GM12878 (cell line): ENCODE measurements around the gene ZNF484. TPM values are rescaled to one million over a fixed set of nuclear protein-coding genes. Genes with fewer than 3 reads are reported as not detected.

ENCODE experiments used
- ATAC-seq: fragments of 200-7000 bp; cut with Tn5 transposase; 3 replicates; pipeline ENCODE4 v1.9.1; 2020; ENCODE audit warnings: mild to moderate bottlenecking, moderate library complexity
- BruUV-seq: library from RNA; stranded (reverse); fragments of 400-500 nt; replicated peaks from 2 replicates; lab custom pipeline; 2021; lab: Mats Ljungman, UMichigan
- CTCF ChIA-PET: fragments of 300-600 bp; sonication (Branson Sonifier 250); formaldehyde crosslinking; extraction: SDS; loops from one replicate; lab custom pipeline; 2021; ENCODE audit warnings: inconsistent platforms; lab: Yijun Ruan, JAX
- POLR2A ChIA-PET: fragments of 350-600 bp; formaldehyde crosslinking; extraction: SDS; loops from one replicate; lab custom pipeline; 2021; ENCODE audit warnings: inconsistent platforms; lab: Charles Lee
- RAD21 ChIA-PET: fragments of 300-600 bp; sonication (Branson Sonifier 250); formaldehyde crosslinking; loops from one replicate; lab custom pipeline; 2023; ENCODE audit warnings: antibody characterized with exemption; ENCODE audit not compliant: unreplicated experiment; lab: Charles Lee
- SMC1A ChIA-PET: fragments of 300-600 bp; sonication (Branson Sonifier 250); formaldehyde crosslinking; loops from one replicate; lab custom pipeline; 2023; ENCODE audit not compliant: unreplicated experiment, uncharacterized antibody; lab: Charles Lee
- DNase-seq: peaks from one replicate; pipeline ENCODE4 v3.0.0-alpha.2; 2011; ENCODE audit warnings: low read depth, low spot score
- FAIRE-seq: peaks from 3 replicates; lab custom pipeline; 2011; peaks lifted over from hg19 to GRCh38; lab: Jason Lieb, UNC
- H2AFZ ChIP-seq: 2 replicates; pipeline ENCODE4 v1.6.0; 2011; ENCODE audit warnings: low read depth, low read length, control low read depth; ENCODE audit not compliant: control insufficient read depth
- H3K27ac ChIP-seq: 2 replicates; pipeline ENCODE4 v1.5.1; 2011; ENCODE audit warnings: control low read depth; ENCODE audit not compliant: control insufficient read depth, insufficient read depth
- H3K27me3 ChIP-seq, 2 experiments: replicated peaks in 1 of 2; 2 replicates each; pipeline versions ENCODE4 v1.6.0 to v1.6.1; 2011; ENCODE audit warnings: low read length in 1 of 2; ENCODE audit not compliant: control insufficient read depth in 2 of 2, insufficient read depth in 2 of 2
- H3K36me3 ChIP-seq, 2 experiments: 2 replicates each; pipeline ENCODE4 v1.5.1; 2011; ENCODE audit warnings: low read length in 1 of 2; ENCODE audit not compliant: control insufficient read depth in 2 of 2, insufficient read depth in 2 of 2
- H3K4me1 ChIP-seq: 2 replicates; pipeline ENCODE4 v1.6.1; 2011; ENCODE audit warnings: mild to moderate bottlenecking, low read length, moderate library complexity, mixed read lengths; ENCODE audit not compliant: control insufficient read depth, insufficient read depth
- H3K4me2 ChIP-seq: 2 replicates; pipeline ENCODE4 v1.6.0; 2011; ENCODE audit warnings: control low read depth; ENCODE audit not compliant: control insufficient read depth, insufficient read depth
- H3K4me3 ChIP-seq: fragments of 200-600 bp; sonication (generic); 2 replicates; pipeline ENCODE4 v1.5.1; 2016
- H3K79me2 ChIP-seq: 2 replicates; pipeline ENCODE4 v1.6.0; 2011; ENCODE audit warnings: low read length; ENCODE audit not compliant: control insufficient read depth, insufficient read depth
- H3K9ac ChIP-seq: 2 replicates; pipeline ENCODE4 v1.8.0; 2011; ENCODE audit warnings: low read length, control low read depth, mixed read lengths; ENCODE audit not compliant: control insufficient read depth, insufficient read depth
- H3K9me3 ChIP-seq: replicated peaks from 3 replicates; pipeline ENCODE4 v1.5.1; 2011; ENCODE audit warnings: mild to moderate bottlenecking, low read length; ENCODE audit not compliant: control insufficient read depth, insufficient read depth
- H4K20me1 ChIP-seq: 2 replicates; pipeline ENCODE4 v1.6.0; 2011; ENCODE audit not compliant: control insufficient read depth, insufficient read depth
- ASH2L ChIP-seq: fragments of 300-600, 200-600 bp; sonication (generic); IDR thresholded peaks from 2 replicates; pipeline ENCODE4 v1.6.1; 2017; ENCODE audit warnings: low read depth, mild to moderate bottlenecking, borderline replicate concordance
- ATF7 ChIP-seq: fragments of 450-650 bp; IDR thresholded peaks from 2 replicates; pipeline ENCODE4 v1.6.1; 2016; ENCODE audit warnings: low read depth, mild to moderate bottlenecking
- BRCA1 ChIP-seq: IDR thresholded peaks from 2 replicates; pipeline ENCODE4 v1.6.1; 2011; ENCODE audit warnings: low read depth, low read length, improper control_type of control experiment
- CHD1 ChIP-seq: IDR thresholded peaks from 2 replicates; pipeline ENCODE4 v1.6.1; 2012; ENCODE audit warnings: low read depth, low read length, improper control_type of control experiment
- CREM ChIP-seq: IDR thresholded peaks from 2 replicates; pipeline ENCODE4 v1.6.1; 2014; ENCODE audit warnings: antibody characterized with exemption, low read depth
- FOXK2 ChIP-seq: fragments of 450-650 bp; IDR thresholded peaks from 2 replicates; pipeline ENCODE4 v1.6.1; 2017; ENCODE audit warnings: mild to moderate bottlenecking, moderate library complexity
- HDGF ChIP-seq: fragments of 450-650 bp; IDR thresholded peaks from 2 replicates; pipeline ENCODE4 v1.6.1; 2016; ENCODE audit warnings: antibody characterized with exemption
- IRF3 ChIP-seq: fragments of 450-650 bp; IDR thresholded peaks from 2 replicates; pipeline ENCODE4 v1.6.1; 2014; ENCODE audit warnings: mild to moderate bottlenecking
- MLLT1 ChIP-seq: fragments of 450-650 bp; IDR thresholded peaks from 2 replicates; pipeline ENCODE4 v1.6.1; 2016; ENCODE audit warnings: mild to moderate bottlenecking
- NFIC ChIP-seq: IDR thresholded peaks from 2 replicates; pipeline ENCODE4 v1.6.1; 2012; ENCODE audit warnings: low read depth, mild to moderate bottlenecking, inconsistent platforms, low read length, moderate library complexity
- POU2F2 ChIP-seq: IDR thresholded peaks from 3 replicates; pipeline ENCODE4 v1.6.1; 2011; ENCODE audit warnings: low read depth, mild to moderate bottlenecking, low read length, borderline replicate concordance
- PRDM15 ChIP-seq: fragments of 450-650 bp; formaldehyde crosslinking; IDR thresholded peaks from 2 replicates; pipeline ENCODE4 v1.4.0; 2020; ENCODE audit warnings: mild to moderate bottlenecking, moderate library complexity
- RAD51 ChIP-seq: fragments of 450-650 bp; IDR thresholded peaks from 2 replicates; pipeline ENCODE4 v1.6.1; 2016; ENCODE audit warnings: moderate library complexity, mild to moderate bottlenecking, inconsistent platforms
- RB1 ChIP-seq: fragments of 450-650 bp; formaldehyde crosslinking; IDR thresholded peaks from 2 replicates; pipeline ENCODE4 v1.6.1; 2017; ENCODE audit warnings: mild to moderate bottlenecking, borderline replicate concordance
- RBBP5 ChIP-seq: fragments of 200-600 bp; sonication (generic); conservative IDR thresholded peaks from 2 replicates; pipeline ENCODE4 v1.6.1; 2016
- RCOR1 ChIP-seq: conservative IDR thresholded peaks from 2 replicates; pipeline ENCODE4 v1.6.1; 2012; ENCODE audit warnings: low read depth, low read length, improper control_type of control experiment
- TCF12 ChIP-seq: IDR thresholded peaks from 2 replicates; pipeline ENCODE4 v1.6.1; 2011; ENCODE audit warnings: low read depth, mild to moderate bottlenecking, low read length
- TCF3 ChIP-seq: IDR thresholded peaks from 2 replicates; pipeline ENCODE4 v1.6.1; 2012; ENCODE audit warnings: low read depth, mild to moderate bottlenecking, low read length, borderline replicate concordance; ENCODE audit not compliant: insufficient read depth
- YY1 ChIP-seq: IDR thresholded peaks from 2 replicates; pipeline ENCODE4 v1.6.1; 2011; ENCODE audit warnings: low read depth, mild to moderate bottlenecking, low read length
- ZNF274 ChIP-seq: IDR thresholded peaks from one replicate; pipeline ENCODE4 v1.8.0; 2011; ENCODE audit not compliant: insufficient read length, insufficient read depth
- in situ Hi-C: fragments of 300-500 bp; cut with MboI; formaldehyde crosslinking; loops from 9 replicates; pipeline ENCODE4 v1.14.3; 2018; ENCODE audit warnings: mixed read lengths
- intact Hi-C: fragments of 100-400 bp; cut with micrococcal nuclease; formaldehyde crosslinking; loops from one replicate; pipeline ENCODE4 v1.14.2; 2022; ENCODE audit not compliant: unreplicated experiment
- polyA plus RNA-seq, 11 experiments: library from polyadenylated mRNA; depleted of rRNA in 4 of 11; unstranded in 6 of 11; stranded (reverse) in 5 of 11; fragments of >200 nt; fragmentation: Nextera tagmentation in 4 of 11; fragmentation: Illumina TruSeq in 1 of 11; extraction: Ambion mirVana in 4 of 11; extraction: Trizol in 1 of 11; gene quantifications; 1 replicate in 1 of 11; 2 replicates in 10 of 11; pipeline versions ENCODE4 v1.2.1 to v1.2.3, GENCODE V29; 2011 to 2016; ENCODE audit warnings: inconsistent platforms in 2 of 11, missing spikeins in 2 of 11, low read depth in 1 of 11
- total RNA-seq, 4 experiments: library from RNA; depleted of rRNA in 3 of 4; stranded (reverse); fragments of >200 nt in 3 of 4; fragmentation: Illumina TruSeq in 1 of 4; extraction: Trizol in 1 of 4; gene quantifications; 2 replicates each; pipeline versions ENCODE4 v1.2.1 to v1.2.3, GENCODE V29; 2013 to 2021

The ZNF484 gene
- total and polyA plus RNA-seq, 10 of the 15 experiments (the other 5 are each of a cell fraction or from before 2014, with no cell fraction given): 0.95 to 7.8 (median 3.3) TPM

GRCh38 chr9:92860867-92861266, 17.0 kb downstream of the ZNF484 start (continued):
- TF ChIP-seq HDGF (no peak), BRCA1 (no peak), ATF7 (no peak), MLLT1 (no peak), NFIC (no peak), IRF3 (no peak), POU2F2 (no peak)
- TF ChIP-seq, all 136 proteins: peak for 0

GRCh38 chr9:92857236-92857635, 20.6 kb downstream of the ZNF484 start:
- POLR2A ChIA-PET: no interaction called here
- BruUV-seq: no TSS peak
- SMC1A ChIA-PET: interaction anchor here (1.3 kb wide), 1 partner anchor 273 kb away, joined by 3 read pairs; no protein-coding TSS in a partner anchor
- no peaks in the 10 kb centered on the region for H3K4me1 ChIP-seq
- ATAC-seq (no peak), FAIRE-seq (no peak), DNase-seq (no peak)
- in situ Hi-C loops (no loop called here), intact Hi-C loops (no loop called here)
- peaks cover 8% of the 10 kb centered on the region for H3K9me3 ChIP-seq
- no peak overlapping the region for H3K9ac ChIP-seq
- H3K79me2 ChIP-seq: no peaks in the 10 kb centered on the region; the same call in 1 of the 2 replicates
- peaks cover 12 to 26% of the 10 kb centered on the region in 2 experiments for H3K36me3 ChIP-seq
- CTCF ChIA-PET: interaction anchor here (1.1 kb wide), 1 partner anchor 19 kb away, joined by 4 read pairs; no protein-coding TSS in a partner anchor
- H3K4me3 ChIP-seq: no peak overlapping the region
- no peak overlapping the region for H3K4me2 ChIP-seq
- no peak overlapping the region for H2AFZ ChIP-seq
- H4K20me1 ChIP-seq: no peaks in the 10 kb centered on the region
- no peak overlapping the region for H3K27ac ChIP-seq
- RAD21 ChIA-PET: no interaction called here
- no peaks in the 10 kb centered on the region for H3K27me3 ChIP-seq
- TF ChIP-seq TCF3: no peak
- no peak for TF ChIP-seq YY1
- no peak for TF ChIP-seq CREM
- TF ChIP-seq ZNF274: no peak
- TF ChIP-seq RB1: no peak
- TF ChIP-seq ASH2L: no peak
- TF ChIP-seq RBBP5: no peak
- TF ChIP-seq PRDM15 (CRISPR knock-in tag): no peak
- TF ChIP-seq RAD51: no peak
- no peak for TF ChIP-seq FOXK2
- no peak for TF ChIP-seq CHD1
- no peak for TF ChIP-seq TCF12
- TF ChIP-seq RCOR1: no peak
